Body of pancreas (tissue), 4 donors: Measurements from ENCODE around the gene TXNDC2. TPM values are rescaled to one million over a fixed set of nuclear protein-coding genes. Genes with fewer than 3 reads are reported as not detected.
"Not testable (repeated sequence)": the region's sequence is repeated elsewhere in the genome, so short reads cannot be mapped to it uniquely, and the experiment has no call there.

Experiments
- ATAC-seq: fragments of 150-250 bp; one replicate; pipeline ENCODE4 v1.9.1; 2016
- DNase-seq, 4 donors: peaks; one replicate each; pipeline ENCODE4 v3.0.0-alpha.2; 2019
- H3K27ac ChIP-seq, 4 donors: fragments of 200-600 bp; sonication (generic); 1 replicate in 3 of 4; 2 replicates in 1 of 4; pipeline versions ENCODE4 v1.5.1 to v1.6.1; 2016 to 2019; ENCODE audit warnings: mild to moderate bottlenecking in 1 of 4, mixed read lengths in 1 of 4, moderate library complexity in 1 of 4
- H3K27me3 ChIP-seq, 2 donors: fragments of 200-600 bp; sonication (generic); one replicate each; pipeline ENCODE4 v1.6.0; 2016; ENCODE audit warnings: mild to moderate bottlenecking in 1 of 2
- H3K36me3 ChIP-seq, 2 donors: fragments of 200-600 bp; sonication (generic); replicated peaks in 1 of 2; 2 replicates each; pipeline ENCODE4 v1.5.1; 2016; ENCODE audit warnings: low read depth in 2 of 2; ENCODE audit not compliant: insufficient read depth in 1 of 2
- H3K4me1 ChIP-seq: fragments of 200-600 bp; sonication (generic); one replicate; pipeline ENCODE4 v1.6.0; 2016
- H3K4me3 ChIP-seq, 2 donors: fragments of 200-600 bp; sonication (generic); 1 replicate in 1 of 2; 2 replicates in 1 of 2; pipeline ENCODE4 v1.5.1; 2016 to 2019
- H3K9me3 ChIP-seq, 3 donors: fragments of 200-600 bp; sonication (generic); 1 replicate in 2 of 3; 2 replicates in 1 of 3; pipeline ENCODE4 v1.5.1; 2016
- POLR2A ChIP-seq, 3 donors: fragments of 450-650 bp; IDR thresholded peaks; one replicate each; pipeline ENCODE4 v1.6.1; 2016; ENCODE audit warnings: antibody characterized with exemption in 3 of 3, mild to moderate bottlenecking in 2 of 3
- WGBS, 2 donors: methylation state at CpG; one replicate each; pipeline ENCODE4 v1.1.5; 2017; 5-methylcytosine and 5-hydroxymethylcytosine counted together
- intact Hi-C: fragments of 100-400 bp; cut with DNase I; formaldehyde crosslinking; loops from one replicate; pipeline ENCODE4 v1.15.1; 2023
- total RNA-seq, 2 donors: library from RNA; depleted of rRNA; stranded (reverse); fragments of >200 nt; gene quantifications; one replicate each; pipeline ENCODE4 v1.1.0, GENCODE V29; 2016
- TF ChIP-seq, protein P1 (sequence below), 7 experiments: fragments of 450-650 bp in 4 of 7; fragments of 200-600 bp in 3 of 7; sonication (generic) in 3 of 7; IDR thresholded peaks; one replicate each; pipeline ENCODE4 v1.5.1; 2016 to 2019; ENCODE audit warnings: antibody characterized with exemption in 7 of 7

TXNDC2 gene
- total RNA-seq, 2 donors from 2014 or later, result not detected

DNA sequence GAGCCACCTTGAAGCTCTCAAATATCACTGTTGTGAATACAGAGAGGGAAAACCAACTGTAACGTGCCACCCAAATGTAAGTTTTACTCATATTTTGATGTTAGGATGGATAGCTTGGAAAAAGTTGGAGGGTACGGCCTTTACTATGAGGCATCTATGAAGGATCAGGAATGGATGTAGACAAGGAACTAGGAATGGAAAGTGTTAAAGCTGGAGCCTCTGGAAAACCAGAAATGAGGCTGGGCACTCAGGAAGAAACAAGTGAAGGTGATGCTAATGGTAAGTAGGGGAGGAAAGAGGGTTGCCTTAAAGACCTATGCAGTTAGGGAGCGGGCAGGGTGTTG lies 204 bp downstream of the TXNDC2 start:
- H3K4me1 ChIP-seq, result no peaks in the 10 kb centered on the region
- intact Hi-C loops, result no loop called here
- DNase-seq (no peak), ATAC-seq (no peak)
- H3K36me3 ChIP-seq, result no peaks in the 10 kb centered on the region
- no peaks in the 10 kb centered on the region for H3K9me3 ChIP-seq
- H3K27me3 ChIP-seq, result no peaks in the 10 kb centered on the region
- TF ChIP-seq POLR2A (IDR thresholded peaks at IDR 0.05), result no peak
- TF ChIP-seq, protein P1, sequence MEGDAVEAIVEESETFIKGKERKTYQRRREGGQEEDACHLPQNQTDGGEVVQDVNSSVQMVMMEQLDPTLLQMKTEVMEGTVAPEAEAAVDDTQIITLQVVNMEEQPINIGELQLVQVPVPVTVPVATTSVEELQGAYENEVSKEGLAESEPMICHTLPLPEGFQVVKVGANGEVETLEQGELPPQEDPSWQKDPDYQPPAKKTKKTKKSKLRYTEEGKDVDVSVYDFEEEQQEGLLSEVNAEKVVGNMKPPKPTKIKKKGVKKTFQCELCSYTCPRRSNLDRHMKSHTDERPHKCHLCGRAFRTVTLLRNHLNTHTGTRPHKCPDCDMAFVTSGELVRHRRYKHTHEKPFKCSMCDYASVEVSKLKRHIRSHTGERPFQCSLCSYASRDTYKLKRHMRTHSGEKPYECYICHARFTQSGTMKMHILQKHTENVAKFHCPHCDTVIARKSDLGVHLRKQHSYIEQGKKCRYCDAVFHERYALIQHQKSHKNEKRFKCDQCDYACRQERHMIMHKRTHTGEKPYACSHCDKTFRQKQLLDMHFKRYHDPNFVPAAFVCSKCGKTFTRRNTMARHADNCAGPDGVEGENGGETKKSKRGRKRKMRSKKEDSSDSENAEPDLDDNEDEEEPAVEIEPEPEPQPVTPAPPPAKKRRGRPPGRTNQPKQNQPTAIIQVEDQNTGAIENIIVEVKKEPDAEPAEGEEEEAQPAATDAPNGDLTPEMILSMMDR (IDR thresholded peaks at IDR 0.05), result no peak
- WGBS, 2 donors, result 82 to 89% methylated on average over 3 of the region's 3 CpGs
- no peak overlapping the region for H3K4me3 ChIP-seq
- no peak overlapping the region for H3K27ac ChIP-seq

DNA sequence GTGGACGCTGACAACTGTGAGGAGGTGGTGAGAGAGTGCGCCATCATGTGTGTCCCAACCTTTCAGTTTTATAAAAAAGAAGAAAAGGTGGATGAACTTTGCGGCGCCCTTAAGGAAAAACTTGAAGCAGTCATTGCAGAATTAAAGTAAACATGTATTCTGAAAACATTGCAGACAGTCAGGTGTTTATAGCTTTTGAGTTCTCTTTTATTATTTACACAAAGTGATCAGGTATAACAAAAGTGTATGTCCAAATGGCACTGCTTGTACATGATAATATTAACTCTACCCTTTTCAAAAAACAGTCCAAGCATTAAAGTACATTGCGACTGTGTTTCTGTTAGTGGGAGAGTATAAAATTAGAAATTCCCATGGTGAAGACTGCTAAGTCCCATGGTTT lies 2.2 kb downstream of the TXNDC2 start:
- intact Hi-C loops, result no loop called here
- Histone ChIP-seq H3K4me1 (no peaks in the 10 kb centered on the region), H3K27ac (no peak overlapping the region), H3K36me3 (no peaks in the 10 kb centered on the region), H3K4me3 (no peak overlapping the region), H3K9me3 (no peaks in the 10 kb centered on the region), H3K27me3 (no peaks in the 10 kb centered on the region)
- no peak for DNase-seq
- no peak for ATAC-seq
- TF ChIP-seq, protein P1 (IDR thresholded peaks at IDR 0.05), result no peak
- no peak for TF ChIP-seq POLR2A (IDR thresholded peaks at IDR 0.05)
- WGBS, 2 donors, result 88 to 93% methylated on average over 5 of the region's 5 CpGs

DNA sequence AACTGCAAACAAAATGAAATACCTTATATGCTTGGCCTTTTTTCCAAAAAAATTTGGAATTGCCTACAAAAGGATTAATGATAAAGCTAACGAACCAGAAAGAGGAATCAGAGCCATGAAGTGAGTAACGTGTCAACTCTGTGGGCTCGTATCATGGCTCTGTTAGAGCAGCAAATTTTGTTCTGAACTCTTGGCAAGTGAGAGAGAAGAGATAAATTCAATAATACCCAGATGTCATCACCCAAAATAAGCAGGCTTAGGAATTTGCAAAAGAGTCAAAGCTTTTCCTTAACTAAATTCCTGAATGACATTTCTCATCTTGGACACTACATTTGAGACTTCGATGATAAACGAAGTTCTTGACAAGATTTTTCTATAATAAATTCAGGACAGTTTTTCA lies 4.4 kb downstream of the TXNDC2 start:
- intact Hi-C loops, result no loop called here
- Histone ChIP-seq H3K27me3 (no peaks in the 10 kb centered on the region), H3K27ac (no peak overlapping the region), H3K36me3 (no peaks in the 10 kb centered on the region), H3K4me1 (no peaks in the 10 kb centered on the region), H3K9me3 (no peaks in the 10 kb centered on the region), H3K4me3 (no peak overlapping the region)
- no peak for TF ChIP-seq POLR2A (IDR thresholded peaks at IDR 0.05)
- TF ChIP-seq, protein P1 (IDR thresholded peaks at IDR 0.05), result no peak
- DNase-seq, result no peak
- 89 to 92% methylated on average over 5 of the region's 5 CpGs for WGBS, 2 donors
- ATAC-seq, result no peak

DNA sequence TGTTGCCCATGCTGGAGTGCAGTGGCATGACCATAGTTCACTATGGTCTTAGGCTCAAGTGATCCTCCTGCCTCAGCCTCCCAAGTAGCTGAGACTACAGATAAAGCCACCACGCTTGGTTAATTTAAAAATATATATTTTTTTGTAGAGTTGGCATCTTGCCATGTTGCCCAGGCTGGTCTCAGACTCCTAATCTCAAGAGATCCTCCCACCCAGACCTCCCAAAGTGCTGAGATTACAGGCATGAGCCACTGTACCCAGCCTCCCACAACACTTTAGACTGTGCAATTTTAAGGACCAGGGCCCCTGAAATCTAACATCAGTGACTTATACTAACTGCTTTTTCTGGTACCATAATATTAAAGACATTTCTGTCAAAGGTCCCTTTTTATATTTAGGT lies 5.2 kb downstream of the TXNDC2 start:
- Histone ChIP-seq H3K9me3 (no peaks in the 10 kb centered on the region), H3K4me3 (no peak overlapping the region), H3K27ac (no peak overlapping the region), H3K4me1 (no peaks in the 10 kb centered on the region), H3K36me3 (no peaks in the 10 kb centered on the region), H3K27me3 (no peaks in the 10 kb centered on the region)
- DNase-seq (no peak), ATAC-seq (no peak)
- WGBS, 2 donors, result 62 to 94% methylated on average over 1 of the region's 1 CpG
- TF ChIP-seq, protein P1 (IDR thresholded peaks at IDR 0.05), result no peak
- no peak for TF ChIP-seq POLR2A (IDR thresholded peaks at IDR 0.05)
- intact Hi-C loops, result no loop called here

DNA sequence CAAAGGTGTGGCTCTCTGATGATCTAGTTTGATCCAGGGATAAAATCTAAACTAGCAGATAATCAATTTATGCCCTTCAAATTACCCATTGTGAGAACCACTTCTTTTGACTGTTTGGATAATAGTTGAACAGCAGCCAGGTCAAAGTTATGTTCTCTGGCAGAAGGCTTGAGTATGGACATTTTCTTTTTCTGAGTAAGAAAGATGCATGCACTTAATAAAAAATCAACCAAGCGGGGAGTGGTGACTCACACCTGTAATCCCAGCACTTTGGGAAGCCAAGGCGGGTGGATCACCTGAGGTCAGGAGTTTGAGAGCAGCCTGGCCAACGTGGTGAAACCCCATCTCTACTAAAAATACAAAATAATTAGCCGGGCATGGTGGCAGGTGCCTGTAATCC lies 5.7 kb downstream of the TXNDC2 start:
- not testable (repeated sequence) for H3K9me3 ChIP-seq

More for the DNA sequence above, 5.7 kb downstream of the TXNDC2 start:
- H3K36me3 ChIP-seq, H3K4me3 ChIP-seq, H3K27ac ChIP-seq, ATAC-seq, intact Hi-C loops, H3K27me3 ChIP-seq, H3K4me1 ChIP-seq, DNase-seq: not testable (repeated sequence)
- 73 to 79% methylated on average over 4 of the region's 4 CpGs for WGBS, 2 donors
